ENCODE measurements around the gene ZYX.
A peak's percentile ranks its signal among the peaks of the same experiment; 100 is the strongest.

The ZYX gene

DNA sequence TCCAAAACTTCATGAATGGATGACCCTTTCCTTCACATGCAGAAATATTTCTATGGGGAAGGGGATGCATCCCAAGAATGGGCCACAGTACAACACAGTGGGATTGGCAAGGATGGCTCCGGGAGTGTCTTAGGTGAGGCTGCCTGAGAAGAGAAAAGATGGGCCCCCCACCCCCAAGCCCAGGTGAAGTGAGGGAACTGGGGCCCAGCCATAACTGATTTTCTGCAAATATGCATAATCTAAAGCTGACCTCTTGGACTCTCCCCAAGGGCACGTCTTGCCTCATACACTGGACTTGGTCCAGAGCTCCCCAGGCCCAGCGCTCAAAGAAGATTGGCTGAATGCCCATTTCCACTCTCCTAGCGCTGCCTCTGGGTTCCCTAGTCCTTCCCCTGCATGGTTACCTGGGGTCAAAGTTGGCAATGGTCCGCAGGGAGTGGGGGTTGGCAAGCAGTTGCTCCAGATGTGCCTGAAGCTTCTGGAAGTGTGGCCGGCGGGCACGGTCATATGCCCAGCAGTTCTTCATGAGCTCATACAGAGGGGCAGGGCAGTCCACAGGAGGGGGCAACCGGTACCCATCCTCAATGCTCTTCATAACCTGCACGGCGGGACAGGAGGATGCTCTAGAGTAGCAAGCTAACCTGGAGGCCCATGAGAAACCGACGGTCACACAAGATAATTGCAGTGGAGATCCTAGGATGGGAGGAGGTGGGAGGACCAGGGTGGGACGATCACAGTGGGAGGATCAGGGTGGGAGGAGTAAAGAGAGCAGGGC is 12.3 kb downstream of the ZYX start:
- in situ Hi-C loops (cut with HindIII; ENCODE audit: low sequenced_read_pairs): no loop called here
- no peak overlapping the region for H3K4me3 ChIP-seq (ENCODE audit: low read depth, low read length)
- peak; percentile 44 for DNase-seq (ENCODE audit: low read depth, low spot score)
- TF ChIP-seq, protein P1, sequence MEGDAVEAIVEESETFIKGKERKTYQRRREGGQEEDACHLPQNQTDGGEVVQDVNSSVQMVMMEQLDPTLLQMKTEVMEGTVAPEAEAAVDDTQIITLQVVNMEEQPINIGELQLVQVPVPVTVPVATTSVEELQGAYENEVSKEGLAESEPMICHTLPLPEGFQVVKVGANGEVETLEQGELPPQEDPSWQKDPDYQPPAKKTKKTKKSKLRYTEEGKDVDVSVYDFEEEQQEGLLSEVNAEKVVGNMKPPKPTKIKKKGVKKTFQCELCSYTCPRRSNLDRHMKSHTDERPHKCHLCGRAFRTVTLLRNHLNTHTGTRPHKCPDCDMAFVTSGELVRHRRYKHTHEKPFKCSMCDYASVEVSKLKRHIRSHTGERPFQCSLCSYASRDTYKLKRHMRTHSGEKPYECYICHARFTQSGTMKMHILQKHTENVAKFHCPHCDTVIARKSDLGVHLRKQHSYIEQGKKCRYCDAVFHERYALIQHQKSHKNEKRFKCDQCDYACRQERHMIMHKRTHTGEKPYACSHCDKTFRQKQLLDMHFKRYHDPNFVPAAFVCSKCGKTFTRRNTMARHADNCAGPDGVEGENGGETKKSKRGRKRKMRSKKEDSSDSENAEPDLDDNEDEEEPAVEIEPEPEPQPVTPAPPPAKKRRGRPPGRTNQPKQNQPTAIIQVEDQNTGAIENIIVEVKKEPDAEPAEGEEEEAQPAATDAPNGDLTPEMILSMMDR (IDR thresholded peaks at IDR 0.05; ENCODE audit: low read depth, low read length): no peak

DNA sequence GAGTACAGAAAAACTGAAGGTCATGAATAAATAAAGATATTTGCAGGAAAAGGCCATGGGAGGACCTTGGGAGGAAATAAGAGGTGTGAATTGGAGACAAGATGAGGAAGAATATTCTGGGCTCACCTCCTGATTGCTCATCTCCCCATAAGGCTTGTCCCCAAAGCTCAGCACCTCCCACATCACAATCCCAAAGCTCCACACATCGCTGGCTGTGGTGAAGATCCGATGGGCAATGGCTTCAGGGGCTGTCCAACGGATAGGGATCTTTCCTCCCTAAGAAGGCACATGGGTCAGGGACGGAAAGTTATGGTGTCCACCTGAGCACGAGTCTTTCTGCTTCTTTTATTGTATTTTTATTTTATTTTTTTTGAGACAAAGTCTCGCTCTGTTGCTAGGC is 12.9 kb downstream of the ZYX start:
- no peak for DNase-seq (ENCODE audit: low read depth, low spot score)
- H3K4me3 ChIP-seq (ENCODE audit: low read depth, low read length): no peak overlapping the region
- in situ Hi-C loops (cut with HindIII; ENCODE audit: low sequenced_read_pairs): no loop called here
- TF ChIP-seq, protein P1 (IDR thresholded peaks at IDR 0.05; ENCODE audit: low read depth, low read length): no peak

DNA sequence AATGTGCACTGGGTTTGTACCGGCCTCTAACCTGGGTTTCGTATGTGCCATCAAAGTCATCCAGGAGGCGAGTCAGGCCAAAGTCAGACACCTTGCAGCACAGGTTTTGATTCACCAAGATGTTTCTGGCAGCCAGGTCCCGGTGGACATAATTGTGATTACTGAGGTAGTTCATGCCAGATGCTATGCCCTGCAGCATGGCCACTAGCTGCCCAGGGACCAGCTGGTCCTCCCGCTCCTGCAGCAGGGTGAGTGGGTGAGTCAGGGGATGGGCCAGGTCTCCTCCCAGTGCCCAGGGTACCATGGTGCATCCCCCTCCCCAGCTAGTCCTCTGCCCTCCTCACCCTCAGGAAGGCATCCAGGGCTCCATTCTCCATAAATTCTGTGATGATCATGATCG is 13.6 kb downstream of the ZYX start:
- no peak for DNase-seq (ENCODE audit: low read depth, low spot score)
- in situ Hi-C loops (cut with HindIII; ENCODE audit: low sequenced_read_pairs): no loop called here
- H3K4me3 ChIP-seq (ENCODE audit: low read depth, low read length): no peak overlapping the region
- TF ChIP-seq, protein P1 (IDR thresholded peaks at IDR 0.05; ENCODE audit: low read depth, low read length): no peak

DNA sequence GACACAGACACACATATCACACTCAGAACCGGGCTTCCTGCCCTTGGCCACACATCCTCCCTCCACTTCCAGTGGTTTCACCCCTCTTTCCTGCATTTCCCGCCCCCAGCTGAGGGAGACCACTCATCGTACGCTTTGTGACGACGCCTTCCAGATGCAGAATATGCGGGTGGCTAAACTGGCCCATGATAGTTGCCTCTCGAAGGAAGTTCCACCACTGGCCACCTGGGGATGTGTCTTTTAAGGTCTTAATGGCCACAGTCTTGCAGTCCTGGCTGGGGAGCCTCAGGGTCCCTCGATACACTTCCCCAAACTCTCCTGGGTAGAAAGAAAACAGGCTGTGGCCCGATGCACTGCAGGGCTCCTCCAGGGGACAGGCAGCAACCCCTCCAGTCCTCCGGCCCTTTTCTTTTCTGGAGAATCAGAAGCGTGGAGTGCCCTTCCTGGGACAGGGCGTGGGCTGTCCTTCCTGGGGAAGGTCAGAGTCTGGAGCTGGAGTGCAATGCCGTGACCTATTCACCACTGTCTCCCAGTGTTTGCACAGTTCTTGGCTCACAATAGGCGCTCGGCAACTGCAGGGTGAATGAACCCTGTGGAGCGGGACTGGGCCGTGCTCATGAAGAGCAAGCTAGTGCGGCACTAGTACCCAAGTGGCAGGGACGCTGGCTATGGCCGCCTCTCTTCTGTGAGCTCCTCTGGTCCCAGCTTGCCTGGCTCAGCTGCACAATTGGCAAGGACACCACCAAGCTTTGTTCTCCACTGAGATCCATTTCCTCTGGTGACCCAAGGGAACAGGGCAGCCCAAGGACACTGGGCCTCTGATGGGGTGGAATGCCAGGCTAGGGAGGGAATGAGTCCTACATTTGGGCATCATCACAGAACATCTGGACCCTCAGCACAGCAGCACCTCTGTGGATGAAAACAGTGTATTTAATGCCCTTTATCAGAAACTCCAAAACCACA is 14.3 kb downstream of the ZYX start:
- H3K4me3 ChIP-seq (ENCODE audit: low read depth, low read length): no peak overlapping the region
- TF ChIP-seq, protein P1 (IDR thresholded peaks at IDR 0.05; ENCODE audit: low read depth, low read length): peak; percentile 33
- no peak for DNase-seq (ENCODE audit: low read depth, low spot score)
- in situ Hi-C loops (cut with HindIII; ENCODE audit: low sequenced_read_pairs): no loop called here

DNA sequence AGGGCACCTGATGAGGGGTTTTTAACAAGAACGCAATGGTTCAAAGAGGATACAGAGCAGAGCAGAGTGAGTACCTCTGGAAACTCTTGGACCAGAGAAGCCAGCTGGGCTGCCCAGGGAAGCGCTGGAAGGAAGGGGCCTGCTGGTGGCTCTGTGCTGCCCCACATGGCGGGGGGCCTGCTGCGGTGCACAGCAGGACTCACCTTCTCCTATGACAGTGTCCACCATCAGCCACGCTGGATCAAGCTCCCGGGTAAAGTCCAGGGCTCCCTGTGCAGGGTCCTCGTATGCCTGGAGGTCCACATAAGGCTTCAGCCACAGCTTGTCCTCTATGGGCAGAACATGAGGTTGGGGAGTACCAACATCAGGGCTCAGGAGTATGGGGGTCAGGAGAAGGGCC is 15.0 kb downstream of the ZYX start:
- DNase-seq (ENCODE audit: low read depth, low spot score): no peak
- H3K4me3 ChIP-seq (ENCODE audit: low read depth, low read length): no peak overlapping the region
- TF ChIP-seq, protein P1 (IDR thresholded peaks at IDR 0.05; ENCODE audit: low read depth, low read length): no peak
- in situ Hi-C loops (cut with HindIII; ENCODE audit: low sequenced_read_pairs): no loop called here

DNA sequence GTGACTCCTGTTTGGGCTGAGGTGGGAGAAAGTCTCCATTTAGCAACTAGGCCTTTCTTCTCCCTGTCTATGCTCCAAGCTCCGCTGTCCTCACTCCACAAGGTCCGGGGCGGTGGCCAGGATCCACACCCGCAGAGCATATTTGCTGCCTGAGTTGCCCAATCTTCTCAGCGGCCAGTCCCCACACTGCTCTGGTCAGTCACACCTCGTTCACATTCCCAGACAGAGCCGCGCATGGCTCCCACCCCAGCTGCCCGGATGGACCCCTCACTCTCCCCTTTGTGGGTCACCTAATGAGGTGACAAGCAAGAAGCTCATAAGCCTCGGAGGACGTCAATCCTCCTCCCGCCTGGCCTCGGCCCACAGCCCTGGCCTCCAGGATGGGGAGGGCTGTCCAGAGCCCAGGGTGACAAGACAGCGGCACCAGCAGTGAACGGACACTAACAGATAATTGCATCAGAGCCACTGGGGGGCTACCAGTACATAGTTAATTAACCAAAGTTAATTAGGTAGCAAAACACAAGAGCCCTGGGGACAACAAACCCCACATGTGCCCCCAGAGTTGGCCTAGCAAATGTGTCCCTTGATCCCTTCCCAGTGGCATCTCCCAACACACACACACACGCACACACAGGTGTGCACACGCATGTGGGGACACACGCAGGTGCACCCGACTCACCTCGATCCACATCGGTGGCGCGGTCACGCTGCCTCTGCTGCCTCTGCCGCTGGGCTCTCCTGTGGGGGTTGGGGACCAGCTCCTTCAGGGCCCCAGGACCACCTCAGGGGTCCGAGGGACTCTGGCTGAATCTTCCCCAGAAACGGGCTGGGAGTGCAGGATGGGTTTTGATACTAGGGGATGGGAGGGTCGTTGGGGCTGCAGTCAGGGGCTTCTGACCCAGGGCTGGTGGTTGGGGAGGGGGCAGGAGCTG is 15.7 kb downstream of the ZYX start:
- DNase-seq (ENCODE audit: low read depth, low spot score): no peak
- TF ChIP-seq, protein P1 (IDR thresholded peaks at IDR 0.05; ENCODE audit: low read depth, low read length): no peak
- no peak overlapping the region for H3K4me3 ChIP-seq (ENCODE audit: low read depth, low read length)
- in situ Hi-C loops (cut with HindIII; ENCODE audit: low sequenced_read_pairs): no loop called here

Measured in astrocyte of the spinal cord (primary cell).